H9 (cell line): ENCODE measurements around the gene C2orf72. TPM values are rescaled to one million over a fixed set of nuclear protein-coding genes. Genes with fewer than 3 reads are reported as not detected.

Experiments
- DNase-seq: peaks from one replicate; pipeline ENCODE4 v3.0.0-alpha.2; 2017
- H2AFZ ChIP-seq: one replicate; pipeline ENCODE4 v1.6.1; 2013; ENCODE audit warnings: mild to moderate bottlenecking, low read length, control low read depth, moderate library complexity
- H2AK5ac ChIP-seq: 2 replicates; pipeline ENCODE4 v1.6.1; 2013; ENCODE audit warnings: low read length, control low read depth, mixed read lengths; ENCODE audit not compliant: insufficient read length
- H2BK120ac ChIP-seq: one replicate; pipeline ENCODE4 v1.6.1; 2013; ENCODE audit warnings: low read depth, mild to moderate bottlenecking, low read length, control low read depth, inconsistent platforms; ENCODE audit not compliant: poor library complexity, severe bottlenecking
- H2BK12ac ChIP-seq: 2 replicates; pipeline ENCODE4 v1.6.1; 2013; ENCODE audit warnings: low read length, control low read depth, mixed read lengths, low read depth; ENCODE audit not compliant: insufficient read length
- H2BK15ac ChIP-seq: 2 replicates; pipeline ENCODE4 v1.6.1; 2013; ENCODE audit warnings: low read depth, low read length, control low read depth
- H2BK20ac ChIP-seq: one replicate; pipeline ENCODE4 v1.6.1; 2013; ENCODE audit warnings: low read depth, mild to moderate bottlenecking, low read length, control low read depth, inconsistent platforms; ENCODE audit not compliant: poor library complexity, severe bottlenecking
- H2BK5ac ChIP-seq: 2 replicates; pipeline ENCODE4 v1.6.1; 2013; ENCODE audit warnings: low read length, control low read depth, mixed read lengths; ENCODE audit not compliant: insufficient read length
- H3K14ac ChIP-seq: 2 replicates; pipeline ENCODE4 v1.6.1; 2013; ENCODE audit warnings: low read length, control low read depth; ENCODE audit not compliant: insufficient read depth
- H3K18ac ChIP-seq: 2 replicates; pipeline ENCODE4 v1.6.1; 2013; ENCODE audit warnings: low read depth, mild to moderate bottlenecking, mixed read lengths, low read length, control low read depth; ENCODE audit not compliant: insufficient read length
- H3K23ac ChIP-seq: 2 replicates; pipeline ENCODE4 v1.6.1; 2013; ENCODE audit warnings: low read length, control low read depth, mixed read lengths, low read depth; ENCODE audit not compliant: insufficient read length
- H3K23me2 ChIP-seq: 2 replicates; pipeline ENCODE4 v1.6.1; 2013; ENCODE audit warnings: low read depth, mild to moderate bottlenecking, mixed read lengths, low read length, control low read depth; ENCODE audit not compliant: insufficient read length, poor library complexity, severe bottlenecking
- H3K27ac ChIP-seq: 2 replicates; pipeline ENCODE4 v1.5.1; 2013; ENCODE audit warnings: low read length, control low read depth, mixed read lengths, low read depth; ENCODE audit not compliant: insufficient read length
- H3K27me3 ChIP-seq: 2 replicates; pipeline ENCODE4 v1.6.1; 2013; ENCODE audit warnings: low read length, control low read depth, inconsistent platforms; ENCODE audit not compliant: insufficient read depth
- H3K4ac ChIP-seq: 2 replicates; pipeline ENCODE4 v1.6.1; 2013; ENCODE audit warnings: low read depth, mild to moderate bottlenecking, control low read depth, inconsistent platforms, low read length, moderate library complexity
- H3K4me1 ChIP-seq: 2 replicates; pipeline ENCODE4 v1.6.1; 2013; ENCODE audit warnings: low read length, control low read depth, inconsistent platforms; ENCODE audit not compliant: insufficient read depth
- H3K4me2 ChIP-seq: 2 replicates; pipeline ENCODE4 v1.6.1; 2013; ENCODE audit warnings: low read length, control low read depth, mixed read lengths; ENCODE audit not compliant: insufficient read length, insufficient read depth
- H3K56ac ChIP-seq: 2 replicates; pipeline ENCODE4 v1.6.1; 2013; ENCODE audit warnings: low read depth, mild to moderate bottlenecking, mixed read lengths, low read length, control low read depth; ENCODE audit not compliant: insufficient read length
- H3K79me1 ChIP-seq: 2 replicates; pipeline ENCODE4 v1.6.1; 2013; ENCODE audit warnings: low read depth, mild to moderate bottlenecking, moderate library complexity, low read length, control low read depth, inconsistent platforms; ENCODE audit not compliant: insufficient read depth, poor library complexity, severe bottlenecking
- H3K79me2 ChIP-seq: 2 replicates; pipeline ENCODE4 v1.6.1; 2013; ENCODE audit warnings: low read length, control low read depth, inconsistent platforms; ENCODE audit not compliant: insufficient read depth
- H3K9ac ChIP-seq: 2 replicates; pipeline ENCODE4 v1.6.1; 2013; ENCODE audit warnings: low read length, control low read depth, mixed read lengths; ENCODE audit not compliant: insufficient read length; ENCODE audit errors: extremely low read depth
- H3K9me3 ChIP-seq: one replicate; pipeline ENCODE4 v1.6.1; 2013; ENCODE audit warnings: low read depth, low read length, inconsistent platforms; ENCODE audit not compliant: control insufficient read depth
- H3T11ph ChIP-seq: one replicate; pipeline ENCODE4 v1.6.1; 2013; ENCODE audit warnings: mild to moderate bottlenecking, low read length, control low read depth, inconsistent platforms
- H4K20me1 ChIP-seq: one replicate; pipeline ENCODE4 v1.6.1; 2013; ENCODE audit not compliant: control insufficient read depth, insufficient read length, insufficient read depth
- H4K5ac ChIP-seq: 2 replicates; pipeline ENCODE4 v1.6.1; 2013; ENCODE audit warnings: low read depth, mild to moderate bottlenecking, mixed read lengths, low read length, control low read depth; ENCODE audit not compliant: insufficient read length
- H4K8ac ChIP-seq: replicated peaks from 2 replicates; pipeline ENCODE4 v1.6.1; 2013; ENCODE audit warnings: low read length, control low read depth, mixed read lengths, low read depth; ENCODE audit not compliant: insufficient read length
- H4K91ac ChIP-seq: 2 replicates; pipeline ENCODE4 v1.6.1; 2013; ENCODE audit warnings: low read depth, mild to moderate bottlenecking, moderate library complexity, mixed read lengths, low read length, control low read depth; ENCODE audit not compliant: insufficient read length
- H3K27ac Mint-ChIP-seq, 3 experiments: 2 replicates in 2 of 3; 3 replicates in 1 of 3; pipeline ENCODE4 v1.8.0; 2020 to 2021; ENCODE audit warnings: mixed read lengths in 3 of 3, mild to moderate bottlenecking in 1 of 3, moderate library complexity in 1 of 3
- H3K27me3 Mint-ChIP-seq: 2 replicates; pipeline ENCODE4 v1.8.0; 2021; ENCODE audit warnings: low read depth, mild to moderate bottlenecking, moderate library complexity, mixed read lengths
- H3K36me3 Mint-ChIP-seq, 3 experiments: 2 replicates in 2 of 3; 3 replicates in 1 of 3; pipeline ENCODE4 v1.8.0; 2020 to 2021; ENCODE audit warnings: low read depth in 3 of 3, mixed read lengths in 3 of 3; ENCODE audit not compliant: insufficient read depth in 1 of 3
- H3K4me1 Mint-ChIP-seq, 2 experiments: 2 replicates each; pipeline ENCODE4 v1.8.0; 2020; ENCODE audit warnings: mixed read lengths in 2 of 2
- H3K4me3 Mint-ChIP-seq, 2 experiments: 2 replicates in 1 of 2; 3 replicates in 1 of 2; pipeline ENCODE4 v1.8.0; 2020 to 2021; ENCODE audit warnings: mild to moderate bottlenecking in 2 of 2, mixed read lengths in 2 of 2, moderate library complexity in 1 of 2
- H3K9me3 Mint-ChIP-seq, 2 experiments: 2 replicates in 1 of 2; 3 replicates in 1 of 2; pipeline ENCODE4 v1.8.0; 2020; ENCODE audit warnings: mild to moderate bottlenecking in 2 of 2, mixed read lengths in 2 of 2, moderate library complexity in 1 of 2
- CTCF ChIP-seq: fragments of 200-600 bp; sonication (generic); conservative IDR thresholded peaks from 3 replicates; pipeline ENCODE4 v1.8.0; 2021; ENCODE audit warnings: antibody characterized with exemption, mild to moderate bottlenecking
- total RNA-seq: library from RNA; stranded (reverse); gene quantifications from 2 replicates; pipeline ENCODE4 v1.2.1, GENCODE V29; 2021

The C2orf72 gene
- total RNA-seq, 1 experiment from 2014 or later = 1.0 TPM

- H4K91ac ChIP-seq = no peak overlapping the region
- H4K20me1 ChIP-seq = no peaks in the 10 kb centered on the region
- H2BK120ac ChIP-seq = no peak overlapping the region
- no peak overlapping the region for H4K8ac ChIP-seq
- TF ChIP-seq CTCF = no peak
- Mint-ChIP-seq H3K36me3 (no peaks in the 10 kb centered on the region), H3K9me3 (no peaks in the 10 kb centered on the region), H3K27ac (no peak overlapping the region), H3K4me3 (no peak overlapping the region), H3K27me3 (peaks cover 28% of the 10 kb centered on the region), H3K4me1 (no peaks in the 10 kb centered on the region)
- no peak overlapping the region for H3K9ac ChIP-seq
- no peak overlapping the region for H3K27ac ChIP-seq
- H4K5ac ChIP-seq = no peak overlapping the region
- no peaks in the 10 kb centered on the region for H3K79me2 ChIP-seq
- no peaks in the 10 kb centered on the region for H3K79me1 ChIP-seq
- no peak overlapping the region for H3K18ac ChIP-seq
- no peak overlapping the region for H2BK12ac ChIP-seq
- H3K27me3 ChIP-seq = no peaks in the 10 kb centered on the region
- no peaks in the 10 kb centered on the region for H3K9me3 ChIP-seq
- no peak for DNase-seq
- H3K4ac ChIP-seq = no peak overlapping the region
- H3K14ac ChIP-seq = no peak overlapping the region
- no peak overlapping the region for H3K4me2 ChIP-seq
- no peaks in the 10 kb centered on the region for H3K23me2 ChIP-seq
- no peaks in the 10 kb centered on the region for H3K4me1 ChIP-seq
- no peak overlapping the region for H3T11ph ChIP-seq
- no peak overlapping the region for H3K23ac ChIP-seq
- no peak overlapping the region for H2BK20ac ChIP-seq
- no peak overlapping the region for H2BK15ac ChIP-seq
- H2BK5ac ChIP-seq = no peak overlapping the region
- no peak overlapping the region for H2AK5ac ChIP-seq
- no peak overlapping the region for H3K56ac ChIP-seq
- no peak overlapping the region for H2AFZ ChIP-seq
Measured at GRCh38 chr2:231028889-231029288, 8.4 kb upstream of the C2orf72 start.
